Loucy (cell line): Measurements from ENCODE around the gene COX19.

Experiments
- CTCF ChIP-seq: fragments of 200-600 bp; sonication (generic); conservative IDR thresholded peaks from 2 replicates; pipeline ENCODE4 v1.5.1; 2014; ENCODE audit warnings: mild to moderate bottlenecking, antibody characterized with exemption, low read length
- EZH2phosphoT487 ChIP-seq: fragments of 200-600 bp; IDR thresholded peaks from 2 replicates; pipeline ENCODE4 v1.6.1; 2018; ENCODE audit warnings: antibody characterized with exemption, mild to moderate bottlenecking, moderate library complexity, borderline replicate concordance

- TF ChIP-seq CTCF (no peak), EZH2phosphoT487 (no peak)
Measured at GRCh38 chr7:976901-977325, 1.6 kb upstream of the COX19 start.
